GM19099 (cell line): ENCODE measurements around the gene MFAP3.

ENCODE experiments used
- POLR2A ChIP-seq: IDR thresholded peaks from 3 replicates; pipeline ENCODE4 v1.6.1; 2011; ENCODE audit warnings: low read depth; ENCODE audit not compliant: insufficient read length; ENCODE audit errors: extremely low read depth

MFAP3 gene

GRCh38 chr5:154103233-154103632 lies 64.5 kb downstream of the MFAP3 start:
- no peak for TF ChIP-seq POLR2A
